Stimulated activated CD4-positive, alpha-beta T cell treated with anti-CD3 and anti-CD28 coated beads, Interleukin-2, amount 100 ng/mL, for 4 hours (primary cell): Measurements from ENCODE around the gene TEX13D.

ENCODE experiments used
- DNase-seq: peaks from one replicate; pipeline ENCODE4 v3.0.0-alpha.2; 2020; ENCODE audit warnings: low read depth

TEX13D gene

GRCh38 chrX:124348885-124349453, 16.5 kb downstream of the TEX13D start:
- no peak for DNase-seq

GRCh38 chrX:124354648-124355047, 22.2 kb downstream of the TEX13D start:
- DNase-seq = no peak

GRCh38 chrX:124358800-124359383, 26.4 kb downstream of the TEX13D start:
- no peak for DNase-seq

GRCh38 chrX:124362072-124362471, 29.6 kb downstream of the TEX13D start:
- DNase-seq = no peak

- no peak for DNase-seq
Measured at GRCh38 chrX:124362761-124363160, 30.3 kb downstream of the TEX13D start.

GRCh38 chrX:124369722-124370121, 37.3 kb downstream of the TEX13D start:
- no peak for DNase-seq

GRCh38 chrX:124373348-124373747, 40.9 kb downstream of the TEX13D start:
- DNase-seq = no peak

- no peak for DNase-seq
Measured at GRCh38 chrX:124378643-124379042, 46.2 kb downstream of the TEX13D start.

- no peak for DNase-seq
Measured at GRCh38 chrX:124383354-124383753, 50.9 kb downstream of the TEX13D start.

GRCh38 chrX:124386401-124386800, 53.9 kb downstream of the TEX13D start:
- no peak for DNase-seq
